GM18907 (cell line): Measurements from ENCODE around the gene RNF212.

Experiments used
- ATAC-seq: cut with Tn5 transposase; IDR thresholded peaks from one replicate; pipeline ENCODE4 v1.9.1; 2021; ENCODE audit warnings: mild to moderate bottlenecking, moderate library complexity; ENCODE audit not compliant: unreplicated experiment

RNF212 gene

DNA sequence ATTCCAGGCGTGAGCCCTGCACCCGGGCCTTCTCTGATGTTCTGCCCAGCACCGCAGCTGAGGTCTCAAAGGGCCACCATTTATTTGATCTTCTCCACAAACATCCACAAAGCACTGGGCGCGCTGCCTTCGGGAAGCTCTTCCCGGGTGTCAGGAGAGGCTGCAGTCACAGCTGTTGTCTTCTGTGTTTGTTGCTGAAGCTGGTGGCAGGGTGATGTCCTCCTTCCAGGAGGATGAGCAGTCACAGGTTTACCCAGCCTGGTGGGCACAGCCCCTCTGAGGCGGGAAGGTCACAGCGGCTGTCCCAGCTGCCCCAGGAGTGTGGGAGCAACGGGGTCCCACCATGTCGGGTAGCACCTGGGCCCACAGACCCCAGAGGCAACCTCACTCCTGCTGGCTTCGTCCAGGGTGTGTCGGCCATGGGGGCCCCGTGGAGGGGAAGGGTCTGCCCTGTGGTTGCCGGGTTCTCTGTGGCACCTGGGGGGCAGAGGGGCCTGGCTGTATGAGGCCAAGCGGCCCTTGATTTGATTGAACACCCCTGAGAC, 74.3 kb downstream of the RNF212 start:
- no peak for ATAC-seq

DNA sequence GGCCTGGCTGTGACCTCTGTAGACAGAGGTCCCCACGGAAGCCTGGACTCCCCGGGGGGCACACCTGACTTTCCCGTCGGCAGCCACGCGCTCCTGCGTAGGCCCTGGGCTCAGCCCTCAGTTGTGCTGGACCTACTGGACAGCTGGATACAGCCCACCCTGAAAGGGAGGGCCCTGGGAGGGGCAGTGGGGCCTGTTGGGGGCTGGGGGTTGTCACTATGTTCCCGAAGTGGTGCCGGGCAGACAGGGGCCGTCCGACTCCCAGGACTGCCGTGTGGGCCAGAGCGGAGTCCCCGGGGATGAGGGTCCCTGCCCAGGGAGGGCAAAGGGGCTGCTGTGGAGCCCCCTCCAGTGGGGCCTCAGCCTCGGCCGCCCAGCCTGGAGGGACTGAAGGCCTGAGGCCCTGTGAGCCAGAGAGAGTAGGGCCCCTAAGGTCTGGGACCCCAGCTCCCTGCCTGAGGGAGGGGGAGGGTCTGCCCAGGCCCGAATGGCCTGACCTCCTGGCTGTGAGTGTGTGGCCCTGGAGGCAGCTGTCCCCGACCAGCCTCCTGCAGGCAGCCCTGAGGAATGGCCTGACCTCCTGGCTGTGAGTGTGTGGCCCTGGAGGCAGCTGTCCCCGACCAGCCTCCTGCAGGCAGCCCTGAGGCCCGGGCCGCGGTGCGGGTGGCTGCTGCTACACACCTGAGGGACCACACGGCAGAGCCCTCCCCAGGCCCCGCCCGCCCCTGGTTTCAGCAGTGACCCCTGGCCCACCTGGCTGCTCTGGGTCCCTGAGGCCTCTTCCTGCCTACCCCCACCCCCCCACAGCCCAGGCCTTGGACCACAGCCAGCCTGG, 76.2 kb downstream of the RNF212 start:
- ATAC-seq = no peak

DNA sequence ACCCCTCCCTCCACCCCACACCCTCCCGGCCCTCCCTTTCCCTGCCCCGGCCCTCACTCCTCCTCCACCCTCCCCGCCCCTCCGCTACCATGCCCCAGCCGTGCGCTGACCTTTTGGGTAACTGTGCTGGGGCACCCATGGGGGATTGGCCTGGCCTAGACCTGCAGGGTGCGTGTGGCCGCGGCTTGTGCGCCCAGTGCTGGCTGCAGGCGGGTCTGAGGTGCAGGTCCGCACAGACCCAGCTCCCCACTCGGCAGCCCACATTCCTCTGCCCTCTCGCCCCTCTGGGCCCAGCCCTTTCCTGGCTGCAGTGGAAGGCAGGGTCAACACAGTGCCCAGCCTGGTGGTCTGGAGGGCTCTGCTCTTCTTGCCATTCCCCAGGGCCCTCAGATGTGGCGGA, 77.3 kb downstream of the RNF212 start:
- ATAC-seq = no peak

DNA sequence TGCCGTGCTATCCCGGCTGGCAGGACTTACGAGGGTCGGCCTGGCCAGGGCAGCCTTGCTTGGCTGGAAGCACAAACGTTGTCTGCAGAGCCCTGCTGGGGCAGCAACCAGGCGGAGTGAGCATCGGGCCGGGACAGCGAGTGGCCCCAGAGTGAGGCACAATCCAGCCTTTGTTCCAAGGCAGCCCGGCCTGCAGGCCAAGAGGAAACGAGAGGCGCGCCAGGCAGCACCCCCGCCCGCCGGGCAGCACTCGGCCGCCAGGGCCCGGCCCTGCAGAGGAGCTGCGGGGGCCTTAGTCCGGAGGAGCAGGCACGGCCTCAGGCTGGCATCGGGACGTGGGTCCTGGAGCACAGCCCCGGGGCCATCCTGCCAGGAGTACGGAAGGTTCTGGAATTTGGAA, 77.9 kb downstream of the RNF212 start:
- ATAC-seq = no peak

DNA sequence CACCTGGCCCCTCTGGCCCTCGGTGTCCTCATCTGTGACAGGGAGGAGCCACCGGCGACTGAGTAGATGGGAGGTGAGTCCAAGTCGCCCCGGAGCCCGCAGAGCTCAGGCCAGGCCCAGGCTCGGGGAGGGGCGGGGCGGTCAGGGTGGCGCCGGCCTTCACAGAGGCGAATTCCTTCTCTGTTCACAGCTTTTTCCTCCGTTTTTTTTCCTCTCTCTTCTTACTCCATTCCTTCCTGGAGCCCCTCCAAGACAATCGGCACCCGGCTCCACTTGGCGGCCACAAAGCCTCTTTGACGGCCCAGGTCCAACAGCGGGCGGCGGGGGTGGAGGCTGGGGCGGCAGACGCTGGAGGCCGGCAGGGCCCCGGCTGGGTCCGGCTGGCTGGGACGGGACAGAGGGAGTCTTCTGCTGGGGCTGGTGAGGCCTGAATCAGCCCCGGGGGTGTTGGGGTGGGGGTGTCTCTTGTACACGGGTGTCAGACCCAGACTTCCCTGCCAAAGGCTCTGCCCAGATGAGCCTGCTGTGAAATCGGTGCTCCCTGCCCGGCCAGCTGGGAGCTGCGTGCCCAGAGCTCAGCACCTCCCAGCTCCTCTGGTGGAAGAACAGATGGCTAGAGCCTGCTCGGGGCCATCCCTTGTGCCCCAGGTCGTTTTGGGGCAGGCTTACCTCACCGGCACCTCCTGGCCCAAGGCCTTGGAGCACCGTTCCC, 79.4 kb downstream of the RNF212 start:
- ATAC-seq = no peak

DNA sequence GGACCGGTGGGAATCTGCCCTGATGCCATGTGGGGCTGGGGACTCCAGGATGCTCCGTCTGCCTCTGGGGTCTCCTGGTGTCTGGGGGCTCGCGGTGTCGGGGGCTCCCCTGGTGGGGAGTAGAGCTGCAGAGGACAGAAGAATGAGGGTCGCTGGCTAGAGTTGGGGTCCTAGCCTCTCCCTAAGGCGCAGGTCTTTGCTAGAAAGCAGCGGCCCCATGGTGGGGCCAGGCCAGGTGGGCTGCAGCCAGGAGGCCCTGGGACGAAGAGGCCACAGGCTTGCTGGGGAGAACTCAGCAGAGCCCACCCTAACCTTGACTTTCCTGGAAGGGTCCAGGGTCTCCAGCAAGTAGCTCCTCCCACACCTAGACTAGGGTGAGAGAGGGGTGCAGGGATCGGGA, 80.5 kb downstream of the RNF212 start:
- no peak for ATAC-seq

DNA sequence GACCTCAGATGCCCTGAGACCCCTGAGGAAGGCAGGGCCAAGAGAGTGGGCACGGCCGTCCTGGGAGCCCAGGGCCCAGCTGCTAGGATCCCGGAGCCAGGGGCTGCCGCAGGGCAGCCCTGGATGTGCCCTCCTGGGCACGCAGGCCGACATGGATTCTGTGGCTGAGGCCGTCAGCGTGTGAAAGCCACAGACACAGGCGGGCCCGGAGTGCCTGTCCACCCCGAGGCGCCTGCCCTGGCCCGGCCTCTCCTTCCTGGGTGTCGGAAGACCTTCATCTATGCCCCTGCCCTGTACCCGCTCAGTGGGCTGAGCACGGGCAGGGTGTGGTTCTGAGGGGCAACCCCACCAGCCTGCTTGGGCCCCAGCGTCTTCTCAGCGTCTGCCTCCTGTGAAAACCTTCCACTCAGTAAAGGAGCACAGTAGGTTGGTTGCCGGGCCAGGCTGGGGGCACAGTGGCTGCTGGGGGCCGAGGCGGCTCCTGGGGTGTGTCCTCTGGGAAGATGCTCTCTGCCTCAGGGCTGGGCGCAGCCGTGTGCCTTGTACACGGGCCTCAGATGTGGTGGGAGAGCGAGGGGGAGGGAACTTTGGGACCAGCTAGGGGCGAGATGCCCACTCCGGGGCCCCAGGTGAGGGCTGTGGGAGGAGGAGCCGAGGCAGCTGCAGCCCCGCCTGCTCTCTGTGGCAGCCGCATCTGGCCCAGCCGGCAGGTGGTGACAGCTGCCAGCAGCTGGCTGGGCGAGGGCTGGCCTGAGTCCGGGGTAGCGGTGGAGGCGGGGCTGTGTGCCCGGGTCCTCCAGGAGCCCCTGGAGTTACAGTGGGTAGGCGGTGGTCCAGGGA, 81.2 kb downstream of the RNF212 start:
- no peak for ATAC-seq

DNA sequence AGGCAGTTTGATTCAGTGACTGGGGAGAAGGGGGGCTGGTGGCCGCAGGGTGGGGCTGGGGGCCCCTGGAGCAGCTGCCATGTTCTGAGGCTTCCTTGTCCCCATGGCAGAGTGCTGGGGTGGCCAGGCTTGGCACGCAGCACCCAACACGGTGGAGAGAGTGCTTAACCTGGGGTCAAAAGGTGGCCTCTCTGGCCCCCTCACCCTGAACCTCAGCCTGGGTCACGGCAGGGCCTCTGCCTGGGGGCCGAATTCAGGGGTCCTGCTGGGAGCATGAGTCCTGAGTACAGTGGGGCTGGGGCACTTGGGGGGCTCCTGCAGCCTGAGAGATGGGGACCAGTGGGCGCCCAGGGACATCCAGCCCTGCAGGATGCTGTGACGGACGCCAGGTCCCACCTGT, 82.0 kb downstream of the RNF212 start:
- ATAC-seq = no peak

DNA sequence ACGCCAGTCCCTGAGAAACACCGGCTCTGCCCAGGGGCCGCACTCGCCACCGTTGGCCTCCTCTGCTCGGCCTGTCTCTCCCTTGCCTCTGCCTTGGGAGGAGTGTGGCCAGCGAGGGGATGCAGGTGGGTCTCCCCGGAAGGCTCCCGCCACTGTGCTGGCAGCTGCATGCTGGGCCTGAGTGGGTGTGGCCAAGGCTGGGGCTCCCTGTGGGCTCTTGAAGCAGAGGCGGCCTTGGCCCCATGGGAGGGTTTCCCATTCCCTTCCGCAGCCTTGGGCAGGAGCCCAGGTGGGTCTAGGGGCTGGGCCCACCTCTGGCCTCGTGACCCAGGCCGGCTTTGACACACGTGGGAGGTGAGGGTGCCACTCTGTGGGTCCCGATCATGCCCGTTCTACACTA, 82.8 kb downstream of the RNF212 start:
- ATAC-seq = no peak

DNA sequence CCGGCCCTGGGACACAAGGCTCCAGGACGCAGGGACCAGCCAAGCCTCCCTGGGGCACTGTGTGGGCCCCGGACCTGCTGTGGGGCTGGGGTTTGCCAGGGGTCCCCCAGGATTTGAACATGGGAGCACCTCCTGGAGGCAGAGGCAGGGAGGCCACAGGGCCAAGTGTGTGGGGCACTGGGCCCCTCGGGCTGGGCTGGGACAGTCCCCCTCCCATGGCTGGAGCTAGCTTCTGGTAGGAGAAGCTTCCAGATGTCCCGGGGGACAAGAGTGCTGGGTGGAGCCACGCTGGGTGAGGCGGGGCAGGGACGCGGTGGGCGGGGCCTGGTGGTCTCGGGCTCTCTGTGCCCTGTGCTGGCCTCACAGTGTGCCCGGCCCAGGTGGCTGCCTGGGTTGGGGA, 83.3 kb downstream of the RNF212 start:
- ATAC-seq = no peak

DNA sequence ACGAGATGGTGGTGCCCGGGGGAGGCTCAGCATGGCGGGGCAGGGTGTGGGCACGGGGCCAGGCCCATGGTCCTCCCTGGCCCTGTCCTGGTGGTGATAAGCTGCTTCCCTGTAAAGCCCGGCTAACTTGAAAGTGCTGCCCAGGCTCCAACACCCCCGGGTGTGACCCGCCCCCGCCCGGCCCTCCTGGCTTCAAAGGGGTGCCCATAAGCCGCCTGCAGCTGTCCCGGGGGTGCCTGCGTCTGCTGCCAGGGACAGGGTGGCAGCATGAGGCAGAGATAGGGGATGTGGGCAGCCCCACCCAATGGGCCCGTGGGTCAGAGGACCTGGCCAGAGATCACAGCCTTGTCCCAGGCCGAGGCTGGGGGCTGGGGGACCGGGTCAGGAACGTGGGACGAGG, 83.8 kb downstream of the RNF212 start:
- no peak for ATAC-seq

DNA sequence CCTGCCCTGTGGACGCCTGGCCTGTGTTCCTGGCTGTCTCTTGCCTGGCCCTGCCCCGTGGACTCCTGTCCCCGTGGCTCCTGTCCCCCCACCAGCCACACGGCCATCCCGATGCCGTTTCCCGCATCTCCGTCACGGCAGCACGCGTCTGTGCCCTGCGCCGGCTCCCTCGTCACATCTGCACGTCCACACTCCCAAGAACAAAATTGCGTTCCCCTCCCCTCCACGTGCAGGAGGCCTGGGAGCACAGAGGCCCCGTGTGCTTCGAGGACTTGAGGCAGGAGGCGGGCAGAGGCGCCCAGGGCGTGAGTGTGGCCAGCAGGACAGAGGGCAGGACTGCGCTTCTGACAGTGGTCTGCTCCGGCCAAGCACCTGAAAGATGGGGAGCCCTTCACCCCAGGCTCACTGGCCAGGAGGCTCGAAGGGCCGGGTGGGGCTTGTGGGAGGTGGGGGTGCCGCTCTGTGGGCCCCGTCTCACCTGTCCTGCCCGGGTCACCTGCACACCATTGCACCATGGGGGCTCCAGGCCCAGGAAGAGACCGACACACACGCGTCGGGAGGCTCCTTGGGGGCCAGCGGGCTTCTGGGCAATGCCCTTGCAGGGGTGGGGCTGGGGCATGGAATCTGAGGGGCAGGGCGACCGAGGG, 84.7 kb downstream of the RNF212 start:
- no peak for ATAC-seq

DNA sequence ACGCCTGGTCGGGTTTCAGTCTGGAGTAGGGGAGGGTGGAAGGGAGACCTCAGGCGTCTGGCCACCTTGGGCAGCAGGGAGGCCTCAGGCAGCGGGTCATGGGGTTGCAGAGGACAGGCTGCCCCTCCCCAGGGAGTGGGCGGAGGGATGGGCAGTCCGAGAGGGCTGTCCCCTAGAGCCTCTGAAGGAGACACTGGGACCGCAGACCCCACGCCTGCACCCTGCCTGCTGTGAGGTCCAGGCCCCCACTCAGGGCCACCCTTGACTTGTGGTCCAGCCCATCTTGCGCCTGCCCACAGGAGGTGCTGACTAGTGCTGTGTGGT, 85.5 kb downstream of the RNF212 start:
- ATAC-seq = no peak

DNA sequence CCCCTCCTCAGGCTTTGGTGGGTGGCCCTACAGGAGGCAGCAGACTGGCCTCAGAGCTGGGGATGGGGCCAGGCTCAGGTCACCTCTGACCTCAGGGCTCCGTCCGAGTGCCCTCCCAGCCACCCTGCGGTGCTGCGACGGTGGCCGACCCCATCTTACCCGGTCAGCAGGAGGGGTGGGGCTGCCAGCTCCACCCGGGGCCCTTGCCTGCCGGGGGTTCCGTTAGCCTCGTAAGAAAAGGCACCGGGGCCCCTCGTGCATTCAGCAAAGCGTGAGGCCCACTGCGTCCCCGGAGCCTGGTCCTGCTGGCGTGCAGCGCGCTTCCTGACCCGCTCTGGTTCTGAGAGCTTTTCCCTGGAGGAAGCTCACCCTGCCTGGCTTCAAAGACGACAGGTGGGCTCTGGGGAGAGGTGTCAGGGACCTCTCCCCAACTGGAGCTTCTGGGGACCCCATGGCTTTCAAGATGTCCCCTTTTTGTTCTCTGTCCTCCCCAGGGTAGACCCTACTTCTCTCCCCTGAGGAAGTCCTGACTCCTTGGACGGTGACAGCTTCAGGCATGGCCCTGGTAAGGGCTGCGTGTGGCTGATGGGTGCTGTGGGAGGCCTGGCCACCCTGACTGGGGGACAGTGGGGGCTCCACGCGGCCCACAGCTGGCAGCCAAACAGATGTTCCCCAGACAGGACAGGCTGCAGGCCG, 86.0 kb downstream of the RNF212 start:
- no peak for ATAC-seq

DNA sequence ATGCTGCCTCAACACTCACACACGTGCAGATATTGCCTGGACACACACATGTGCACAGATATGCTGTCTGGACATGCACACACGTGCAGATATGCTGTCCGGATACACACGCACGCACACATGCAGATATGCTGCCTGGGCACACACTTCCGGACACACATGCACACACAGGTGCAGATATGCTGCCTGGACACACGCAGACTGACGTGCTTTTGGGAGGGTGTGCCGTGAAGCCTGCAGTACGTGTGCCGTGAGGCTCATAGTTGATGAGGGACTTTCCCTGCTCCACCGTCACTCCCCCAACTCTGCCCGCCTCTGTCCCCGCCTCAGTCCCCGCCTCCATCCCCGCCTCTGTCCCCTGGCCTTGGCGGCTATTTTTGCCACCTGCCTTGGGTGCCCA, 87.2 kb downstream of the RNF212 start:
- ATAC-seq = peak; percentile 55

DNA sequence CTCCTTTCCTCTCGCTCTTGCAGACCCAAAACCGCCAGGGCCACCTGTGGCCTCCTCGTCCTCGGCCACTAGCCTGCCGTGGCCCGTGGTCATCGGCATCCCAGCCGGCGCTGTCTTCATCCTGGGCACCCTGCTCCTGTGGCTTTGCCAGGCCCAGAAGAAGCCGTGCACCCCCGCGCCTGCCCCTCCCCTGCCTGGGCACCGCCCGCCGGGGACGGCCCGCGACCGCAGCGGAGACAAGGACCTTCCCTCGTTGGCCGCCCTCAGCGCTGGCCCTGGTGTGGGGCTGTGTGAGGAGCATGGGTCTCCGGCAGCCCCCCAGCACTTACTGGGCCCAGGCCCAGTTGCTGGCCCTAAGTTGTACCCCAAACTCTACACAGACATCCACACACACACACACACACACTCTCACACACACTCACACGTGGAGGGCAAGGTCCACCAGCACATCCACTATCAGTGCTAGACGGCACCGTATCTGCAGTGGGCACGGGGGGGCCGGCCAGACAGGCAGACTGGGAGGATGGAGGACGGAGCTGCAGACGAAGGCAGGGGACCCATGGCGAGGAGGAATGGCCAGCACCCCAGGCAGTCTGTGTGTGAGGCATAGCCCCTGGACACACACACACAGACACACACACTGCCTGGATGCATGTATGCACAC, 88.3 kb downstream of the RNF212 start:
- no peak for ATAC-seq

DNA sequence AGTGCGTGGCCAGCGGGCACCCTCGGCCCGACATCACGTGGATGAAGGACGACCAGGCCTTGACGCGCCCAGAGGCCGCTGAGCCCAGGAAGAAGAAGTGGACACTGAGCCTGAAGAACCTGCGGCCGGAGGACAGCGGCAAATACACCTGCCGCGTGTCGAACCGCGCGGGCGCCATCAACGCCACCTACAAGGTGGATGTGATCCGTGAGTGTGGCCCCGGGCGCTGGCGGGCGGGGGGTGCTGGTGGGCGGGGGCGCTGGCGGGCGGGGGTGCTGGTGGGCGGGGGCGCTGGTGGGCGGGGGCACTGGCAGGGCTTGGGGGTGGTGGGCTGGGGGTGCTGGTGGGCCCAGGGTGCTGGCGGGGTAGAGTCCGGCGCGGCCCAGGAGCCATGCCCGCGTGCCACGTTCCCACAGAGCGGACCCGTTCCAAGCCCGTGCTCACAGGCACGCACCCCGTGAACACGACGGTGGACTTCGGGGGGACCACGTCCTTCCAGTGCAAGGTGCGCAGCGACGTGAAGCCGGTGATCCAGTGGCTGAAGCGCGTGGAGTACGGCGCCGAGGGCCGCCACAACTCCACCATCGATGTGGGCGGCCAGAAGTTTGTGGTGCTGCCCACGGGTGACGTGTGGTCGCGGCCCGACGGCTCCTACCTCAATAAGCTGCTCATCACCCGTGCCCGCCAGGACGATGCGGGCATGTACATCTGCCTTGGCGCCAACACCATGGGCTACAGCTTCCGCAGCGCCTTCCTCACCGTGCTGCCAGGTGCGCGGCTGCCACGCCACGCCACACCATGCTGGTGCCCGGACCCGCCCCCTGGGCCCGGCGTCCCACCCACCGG, 89.2 kb downstream of the RNF212 start:
- no peak for ATAC-seq

DNA sequence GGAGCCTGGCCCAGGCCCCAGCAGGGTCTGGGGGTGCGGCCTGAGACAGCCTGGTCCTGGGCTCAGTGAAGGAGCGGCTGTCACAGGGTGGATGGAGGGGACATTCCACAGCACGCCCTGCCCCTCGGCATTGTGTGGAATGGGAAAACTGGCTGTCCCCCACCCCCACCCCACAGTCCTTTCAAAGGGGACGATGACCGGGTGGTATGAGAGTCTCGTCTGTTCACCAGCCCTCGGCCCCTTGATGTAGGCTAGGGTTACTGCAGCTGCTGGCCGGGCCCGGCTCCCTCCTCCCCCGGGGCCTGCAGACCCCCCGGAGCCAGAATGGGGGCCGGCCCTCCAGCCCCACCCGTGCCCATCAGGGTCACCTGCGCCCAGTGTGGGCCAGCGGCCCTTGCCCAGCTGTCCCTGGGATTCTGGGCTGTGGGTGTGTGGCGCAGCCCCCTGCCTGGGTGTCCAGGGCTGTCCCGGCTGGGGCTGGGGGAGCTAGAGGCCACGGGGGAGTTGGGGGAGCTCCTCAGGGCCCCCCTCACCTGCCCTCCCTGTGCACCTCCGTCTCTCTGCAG, 90.2 kb downstream of the RNF212 start:
- ATAC-seq = no peak

DNA sequence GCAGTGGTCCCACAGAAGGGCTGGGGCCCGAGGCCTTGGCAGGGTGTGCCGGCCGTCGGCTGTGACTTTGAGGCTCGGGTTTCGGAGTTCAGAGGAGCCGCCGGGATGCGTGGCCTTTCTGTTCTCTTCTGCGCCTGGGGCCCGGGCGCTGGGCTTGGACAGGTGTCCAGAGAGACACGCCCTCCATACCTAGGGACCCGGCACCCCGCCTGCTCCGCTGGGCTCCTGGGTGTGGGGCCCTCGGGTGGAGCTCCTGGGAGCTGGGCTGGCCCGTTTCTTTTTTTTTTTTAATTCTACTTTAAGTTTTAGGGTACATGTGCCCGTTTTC, 90.7 kb downstream of the RNF212 start:
- ATAC-seq = no peak
